GM12864 (cell line): ENCODE measurements around the gene NAIF1.
A peak's percentile ranks its signal among the peaks of the same experiment; 100 is the strongest.

Experiments used
- DNase-seq: peaks from one replicate; pipeline ENCODE4 v3.0.0-alpha.2; 2011; ENCODE audit warnings: low read depth
- H3K4me3 ChIP-seq: 2 replicates; pipeline ENCODE4 v1.5.1; 2011; ENCODE audit warnings: mild to moderate bottlenecking, low read depth, low read length, control low read depth
- CTCF ChIP-seq: IDR thresholded peaks from 2 replicates; pipeline ENCODE4 v1.5.1; 2011; ENCODE audit warnings: low read depth, mild to moderate bottlenecking, moderate library complexity, low read length, control low read depth, inconsistent platforms; ENCODE audit errors: missing control alignments

The NAIF1 gene

GRCh38 chr9:128094950-128095544, 27.9 kb upstream of the NAIF1 start:
- no peak for TF ChIP-seq CTCF
- H3K4me3 ChIP-seq: no peak overlapping the region
- DNase-seq: no peak

DNA sequence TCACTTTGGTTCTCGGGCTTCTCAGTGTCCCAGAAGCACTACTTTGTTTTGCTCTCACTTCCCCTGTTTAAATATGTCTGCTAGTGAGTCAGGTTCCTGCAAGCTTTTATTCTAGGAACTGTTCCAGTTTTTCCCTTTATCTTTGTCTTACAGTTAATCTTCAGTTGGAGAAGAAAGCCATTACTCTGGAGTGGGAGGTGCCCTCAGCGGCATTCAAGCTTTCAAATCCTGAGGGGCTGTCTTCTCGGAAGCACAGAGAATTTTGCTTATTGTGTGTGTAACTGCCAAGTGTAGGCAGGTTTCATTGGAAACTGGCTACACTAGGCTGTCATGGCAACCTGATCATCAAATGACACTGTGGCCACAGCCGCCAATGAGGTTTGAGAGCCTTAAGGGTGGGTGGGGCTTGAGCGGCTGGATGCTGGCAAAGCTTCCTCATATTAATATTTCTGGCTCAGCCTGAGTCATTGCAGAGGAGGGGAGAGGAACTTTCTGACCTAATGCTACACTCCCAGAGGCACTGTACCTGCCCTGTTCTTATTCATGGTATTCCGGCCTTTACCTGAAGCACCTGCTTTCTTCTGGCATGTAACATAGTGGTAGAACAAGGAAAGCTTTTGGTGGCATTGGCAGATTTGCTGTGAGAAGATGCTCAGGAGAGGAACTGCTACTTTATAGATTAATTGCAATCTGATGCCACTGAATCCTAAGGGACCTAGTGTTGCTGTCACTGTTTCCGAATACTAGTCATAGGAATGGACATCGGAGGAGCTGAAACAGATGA, 27.2 kb upstream of the NAIF1 start:
- TF ChIP-seq CTCF: no peak
- H3K4me3 ChIP-seq: no peak overlapping the region
- peak; percentile 58 for DNase-seq

GRCh38 chr9:128093011-128093410, 25.9 kb upstream of the NAIF1 start:
- no peak overlapping the region for H3K4me3 ChIP-seq
- no peak for DNase-seq
- TF ChIP-seq CTCF: no peak

DNA sequence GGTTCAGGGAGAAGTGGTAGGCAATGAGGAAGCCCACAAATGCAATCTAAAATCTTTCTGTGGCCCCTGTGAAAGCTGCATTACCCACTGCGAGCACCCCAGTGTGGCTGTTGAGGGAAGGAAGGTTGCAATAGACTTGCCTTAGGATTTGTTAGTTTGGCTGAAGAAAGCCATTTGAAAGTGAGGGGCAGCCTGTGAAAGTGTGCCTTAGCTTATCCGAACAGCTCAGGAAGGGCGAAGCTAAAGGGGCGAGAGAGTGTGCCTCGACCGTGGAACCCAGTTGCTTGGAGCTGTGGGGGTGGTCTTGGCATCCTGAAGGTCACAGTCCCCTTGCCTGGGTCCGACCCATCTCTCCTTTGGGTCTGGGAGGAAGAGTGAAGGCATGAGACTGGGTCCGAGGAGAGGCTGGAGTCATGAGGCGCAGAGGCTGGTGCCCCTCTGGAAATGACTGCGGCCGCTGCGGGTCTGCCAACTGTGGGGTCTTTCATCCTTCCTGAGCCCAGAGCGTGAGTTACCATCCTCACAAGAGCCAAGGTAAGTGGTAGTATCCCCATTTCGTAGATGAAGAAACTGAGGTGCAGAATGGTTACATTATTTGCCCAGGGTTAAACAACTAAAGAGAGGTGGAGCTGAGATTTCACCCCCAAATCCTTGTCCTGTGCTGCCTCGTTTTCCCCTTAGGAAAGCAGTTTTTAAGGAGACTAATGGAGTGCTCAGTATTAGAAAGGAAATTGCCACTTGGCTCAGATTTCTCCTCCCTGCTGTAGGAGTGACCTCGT, 25.3 kb upstream of the NAIF1 start:
- no peak for TF ChIP-seq CTCF
- DNase-seq: no peak
- no peak overlapping the region for H3K4me3 ChIP-seq

DNA sequence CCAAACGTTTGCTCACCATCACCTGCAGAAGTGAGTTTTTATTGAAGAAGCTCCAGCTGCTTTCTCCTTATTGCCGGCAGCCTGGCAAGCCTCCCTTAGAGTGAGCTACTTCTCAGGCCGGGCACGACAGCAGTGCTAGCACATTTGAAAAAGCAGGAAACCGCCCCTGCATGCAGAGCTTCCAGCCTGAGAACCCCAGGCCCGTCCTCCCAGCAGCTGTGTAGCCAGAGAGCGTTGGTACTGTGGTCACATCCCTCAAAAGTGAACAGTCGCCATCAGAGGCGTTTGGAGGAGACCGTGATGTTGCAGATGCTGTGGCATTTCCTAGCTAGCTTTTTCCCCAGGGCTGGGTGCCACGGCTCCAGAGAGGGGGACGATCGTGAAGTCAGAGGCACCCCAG, 24.5 kb upstream of the NAIF1 start:
- no peak for TF ChIP-seq CTCF
- H3K4me3 ChIP-seq: no peak overlapping the region
- no peak for DNase-seq

GRCh38 chr9:128091144-128091543, 24.0 kb upstream of the NAIF1 start:
- DNase-seq: no peak
- no peak overlapping the region for H3K4me3 ChIP-seq
- no peak for TF ChIP-seq CTCF
